Head of caudate nucleus (tissue), 42 donors: Measurements from ENCODE around the gene MISFA.
A peak's percentile ranks its signal among the peaks of the same experiment; 100 is the strongest.
"Not testable (repeated sequence)": the region's sequence is repeated elsewhere in the genome, so short reads cannot be mapped to it uniquely, and the experiment has no call there.

Experiments
- DNase-seq, 42 donors: peaks; one replicate each; pipeline versions ENCODE4 v3.0.0 to v3.0.0-alpha.2; 2020 to 2021; ENCODE audit warnings: mixed read lengths in 7 of 42
- intact Hi-C: fragments of 100-400 bp; cut with DNase I; formaldehyde crosslinking; loops from one replicate; pipeline ENCODE4 v1.15.0; 2022

The MISFA gene

DNA sequence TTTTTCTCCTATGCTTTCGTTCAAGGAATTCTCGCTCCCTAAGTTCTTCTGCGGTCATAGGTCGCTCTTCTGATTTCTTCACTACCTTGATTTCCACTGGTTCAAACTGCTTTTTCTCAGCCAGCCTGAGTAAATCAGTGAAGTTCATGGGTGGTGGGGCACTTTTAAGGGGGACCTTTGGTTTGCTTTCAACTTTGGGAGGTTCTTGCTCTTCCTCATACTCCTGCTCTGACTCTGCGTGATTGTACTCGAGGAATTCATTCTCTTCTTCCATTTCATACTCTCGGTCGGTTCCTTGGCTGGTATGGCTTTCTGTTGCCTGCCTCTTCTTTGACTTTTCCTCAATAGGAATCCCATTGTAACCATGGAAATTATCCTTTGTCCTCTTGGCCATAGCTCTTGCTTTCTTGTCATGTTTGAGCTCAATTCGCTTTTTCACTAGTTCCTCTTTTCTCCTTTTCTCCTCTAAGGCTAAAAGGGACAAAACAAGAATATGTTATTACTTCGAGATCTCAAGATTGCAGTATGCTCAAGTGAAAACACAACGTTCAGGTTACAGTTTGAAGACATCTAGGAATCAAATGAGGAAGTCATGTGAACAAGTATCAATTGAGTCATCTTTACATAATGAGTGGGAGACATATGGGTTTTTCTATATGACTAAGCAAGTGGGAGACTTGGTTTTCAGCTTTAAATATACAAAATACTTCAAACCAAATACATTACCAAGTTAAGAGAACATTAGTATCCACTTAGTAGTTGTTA is 16.2 kb downstream of the MISFA start:
- intact Hi-C loops, result no loop called here
- no peak for DNase-seq

DNA sequence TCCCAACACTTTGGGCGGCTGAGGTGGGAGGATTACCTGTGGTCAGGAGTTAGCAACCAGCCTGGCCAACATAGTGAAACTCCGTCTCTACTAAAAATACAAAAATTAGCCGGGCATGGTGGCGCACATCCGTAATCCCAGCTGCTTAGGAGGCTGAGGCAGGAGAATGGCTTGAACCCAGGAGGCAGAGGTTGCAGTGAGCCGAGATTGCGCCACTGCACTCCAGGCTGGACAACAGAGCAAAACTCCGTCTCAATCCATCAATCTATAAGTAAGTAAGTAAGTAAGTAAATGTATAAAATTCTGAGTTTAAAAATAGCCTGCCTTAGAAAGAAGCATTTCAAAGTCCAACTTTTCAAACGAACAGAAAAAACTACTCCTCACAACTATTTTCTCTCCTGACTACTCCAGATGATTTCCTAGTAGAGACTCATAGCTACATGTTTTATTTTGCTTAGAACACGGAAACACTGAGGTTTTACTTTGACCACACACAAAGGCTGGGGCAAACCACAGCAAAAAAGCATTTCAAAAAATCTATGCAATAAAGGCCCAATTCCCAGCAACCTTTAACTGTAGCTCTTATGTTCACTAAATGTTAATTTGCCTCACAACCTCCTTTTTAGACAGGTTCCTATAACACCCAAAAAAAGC is 18.2 kb downstream of the MISFA start:
- intact Hi-C loops, result no loop called here
- DNase-seq, result no peak

DNA sequence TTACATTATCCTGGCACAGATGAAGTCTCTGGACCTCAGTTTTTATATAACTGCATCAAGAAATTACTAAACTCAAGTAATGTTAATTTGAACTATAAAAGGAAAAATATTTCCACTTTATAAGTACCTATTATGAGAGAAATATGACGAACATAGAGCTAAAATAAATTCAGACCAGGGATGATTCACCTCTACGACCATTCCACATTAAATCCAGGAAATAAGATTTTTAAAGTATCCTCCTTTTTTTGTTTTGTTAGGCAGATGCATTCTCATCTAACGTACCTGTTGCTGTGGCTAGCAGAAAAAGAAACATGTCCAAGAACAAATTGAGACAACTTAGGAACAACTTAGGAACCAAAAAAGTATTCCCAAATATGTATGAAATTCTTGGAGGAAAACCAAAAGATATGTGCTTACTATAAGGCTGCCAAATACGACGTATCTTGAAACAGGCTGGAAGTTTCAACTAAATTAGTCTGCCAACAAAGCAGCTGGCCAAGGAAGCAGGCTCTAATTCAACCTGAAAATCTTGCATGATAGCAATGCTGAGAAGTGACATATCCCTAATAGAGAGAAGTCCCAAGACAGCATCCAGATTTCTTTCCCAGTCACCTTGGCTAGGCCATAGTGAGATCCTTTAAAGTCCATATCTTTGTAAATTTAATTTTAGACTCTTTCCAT is 18.9 kb downstream of the MISFA start:
- intact Hi-C loops, result no loop called here
- DNase-seq, result no peak

DNA sequence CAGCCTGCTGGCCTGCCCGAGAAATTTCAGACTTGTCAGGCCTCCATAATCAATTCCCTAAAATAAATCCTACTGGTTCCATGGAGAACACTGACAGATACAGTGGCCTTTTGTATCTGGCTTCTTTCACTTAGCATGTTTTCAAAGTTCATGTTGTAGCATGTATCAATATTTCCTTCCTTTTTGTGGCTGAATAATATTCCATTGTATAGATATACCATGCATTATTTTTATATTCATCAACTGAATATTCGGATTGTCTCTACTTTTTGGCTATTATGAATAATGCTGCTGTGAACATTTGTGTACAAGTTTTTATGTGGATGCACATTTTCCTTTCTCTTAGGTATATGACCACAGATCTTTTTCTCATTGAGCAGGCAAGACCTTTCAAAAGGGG is 24.1 kb downstream of the MISFA start:
- intact Hi-C loops, result no loop called here
- no peak for DNase-seq

DNA sequence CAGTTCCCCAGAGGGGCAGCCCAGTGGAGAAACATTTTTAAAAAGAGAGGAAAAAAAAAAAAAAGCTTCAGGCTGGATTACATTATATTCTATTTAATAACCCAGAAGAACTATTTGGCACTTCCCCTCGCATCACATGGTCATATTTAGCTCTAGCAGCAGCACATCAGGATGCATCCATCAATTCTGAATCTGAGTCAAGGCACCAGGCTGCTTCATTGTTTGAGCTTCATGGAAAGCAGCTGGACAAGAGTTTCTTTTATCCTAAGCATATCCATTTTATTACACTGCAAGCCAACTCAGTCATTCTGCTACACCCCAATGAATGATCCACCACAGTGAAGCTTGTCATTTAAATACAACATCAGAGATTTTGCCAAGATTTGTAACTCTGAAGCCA is 24.6 kb downstream of the MISFA start:
- intact Hi-C loops, result no loop called here
- DNase-seq, result no peak

DNA sequence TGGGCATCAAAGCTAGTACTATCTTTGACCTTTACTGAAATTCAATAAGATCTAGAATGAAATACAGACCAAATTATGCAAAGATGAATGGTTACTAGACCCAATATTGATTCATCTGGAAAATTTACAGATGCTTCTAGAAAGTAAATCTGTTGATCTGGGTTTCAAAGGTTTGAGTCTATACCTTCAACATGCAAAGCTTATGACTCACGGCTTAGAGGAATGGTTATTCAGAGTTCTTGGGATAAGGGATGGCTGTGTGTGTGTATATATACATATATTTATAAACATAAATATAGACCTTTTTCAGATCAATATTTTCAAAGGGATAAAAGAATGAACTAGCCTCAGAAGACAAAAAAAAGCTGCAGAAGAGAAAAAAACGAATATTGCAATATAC is 33.3 kb downstream of the MISFA start:
- DNase-seq, result no peak
- intact Hi-C loops, result loop anchor here (5.0 kb wide), 3 partner anchors 46 to 111 kb away; partner anchors contain the start of genes TMEM86A and UEVLD

DNA sequence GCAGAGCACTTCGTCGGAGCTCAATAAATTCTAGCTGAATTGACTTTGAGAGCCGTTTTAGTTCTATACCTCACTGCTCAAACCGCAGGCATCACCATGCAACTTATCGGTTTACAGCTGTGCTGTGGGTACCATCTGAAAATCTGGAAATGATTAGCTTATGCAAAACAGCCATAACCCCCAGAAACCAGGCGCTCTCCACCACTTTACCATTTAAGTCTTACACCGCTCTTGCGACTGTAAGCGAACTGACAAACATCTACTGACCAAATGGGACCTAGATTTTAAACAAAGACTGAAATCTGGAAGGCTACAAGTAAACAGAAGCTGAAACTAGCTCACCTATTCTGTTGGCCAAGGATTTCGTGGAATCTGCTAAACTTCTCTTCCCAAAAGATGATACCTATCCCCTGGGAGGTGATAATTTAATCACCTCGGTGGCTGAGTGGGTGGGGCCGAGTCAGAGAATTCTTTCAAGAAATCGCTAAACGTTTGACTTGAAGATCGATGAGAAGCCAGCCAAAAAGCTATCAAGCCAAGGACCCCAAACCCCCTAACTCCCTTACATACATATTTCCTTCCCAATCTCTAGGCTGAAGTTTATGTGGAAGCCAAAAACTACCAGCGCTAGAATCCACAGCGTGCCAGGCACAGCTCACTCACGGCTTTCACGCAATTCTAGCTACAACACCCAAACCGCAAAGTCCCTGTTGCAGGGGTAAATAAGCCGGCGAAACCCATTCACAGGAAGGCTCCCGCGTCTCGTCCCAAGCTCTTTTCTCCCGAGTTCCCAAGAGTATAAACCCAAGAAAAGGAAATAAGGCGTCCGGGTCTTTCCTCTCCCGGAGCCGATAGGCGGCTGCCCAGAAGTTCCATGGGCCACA is 33.9 kb downstream of the MISFA start:
- peak in 4 of 42 donors; percentile 4 to 33 (median 13) for DNase-seq
- intact Hi-C loops, result loop anchor here (5.0 kb wide), 3 partner anchors 46 to 111 kb away; partner anchors contain the start of genes TMEM86A and UEVLD

- intact Hi-C loops, result loop anchor here (5.0 kb wide), 3 partner anchors 47 to 112 kb away; partner anchors contain the start of genes TMEM86A and UEVLD
Measured at GRCh38 chr11:18634140-18635032, 34.8 kb downstream of the MISFA start, which contains the start of gene SPTY2D1. TSS of gene SPTY2D1 (minus strand) at chr11:18634342. CDS start at chr11:18634257, 85 bp downstream.

GRCh38 chr11:18641677-18642076 is 42.1 kb downstream of the MISFA start:
- DNase-seq, result no peak
- intact Hi-C loops, result no loop called here

More at GRCh38 chr11:18634140-18635032, 34.8 kb downstream of the MISFA start, which contains the start of gene SPTY2D1:
- DNase-seq, result peak; percentile 98 to 100 (median 99)

- intact Hi-C loops, DNase-seq: not testable (repeated sequence)
Measured at GRCh38 chr11:18643034-18643433, 43.4 kb downstream of the MISFA start.

DNA sequence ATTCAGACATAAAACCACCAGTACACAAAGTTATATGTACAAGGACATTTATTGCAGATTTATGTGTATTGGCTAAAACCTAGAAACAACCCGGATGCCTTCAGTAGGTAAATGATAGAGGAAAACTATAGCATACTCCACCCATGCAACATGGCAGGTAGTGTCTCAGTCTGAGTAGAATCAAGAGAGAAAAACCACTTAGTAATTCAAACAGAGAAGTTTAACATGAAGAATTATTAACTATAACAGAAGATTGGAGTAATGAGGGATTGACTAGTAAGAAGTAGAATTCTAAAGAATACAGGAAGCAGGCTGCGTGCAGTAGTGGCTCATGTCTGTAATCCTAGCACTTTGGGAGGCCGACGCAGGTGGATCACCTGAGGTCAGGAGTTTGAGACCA is 50.8 kb downstream of the MISFA start:
- intact Hi-C loops, result no loop called here
- no peak for DNase-seq

- intact Hi-C loops, result no loop called here
- peak in 3 of 42 donors; percentile 2 to 16 (median 8) for DNase-seq
Measured at GRCh38 chr11:18650859-18651557, 51.4 kb downstream of the MISFA start.
